Activated T-cell treated with anti-CD3 and anti-CD28 coated beads for 48 hours (primary cell): Measurements from ENCODE around the gene DAGLA.
A peak's percentile ranks its signal among the peaks of the same experiment; 100 is the strongest.

Source experiments
- DNase-seq: peaks from one replicate; pipeline ENCODE4 v3.0.0-alpha.2; 2020; ENCODE audit warnings: low read depth

The DAGLA gene

GRCh38 chr11:61779666-61780525 is 99.7 kb downstream of the DAGLA start:
- no peak for DNase-seq

- no peak for DNase-seq
These were observed 100.5 kb downstream of the DAGLA start for GRCh38 chr11:61780581-61781162.

- no peak for DNase-seq
These were observed 101.4 kb downstream of the DAGLA start for GRCh38 chr11:61781585-61781984.

- no peak for DNase-seq
These were observed 102.1 kb downstream of the DAGLA start for GRCh38 chr11:61782299-61782698.

GRCh38 chr11:61782841-61783240 is 102.7 kb downstream of the DAGLA start:
- DNase-seq, result no peak

- DNase-seq, result no peak
These were observed 103.7 kb downstream of the DAGLA start for GRCh38 chr11:61783717-61784505.

- no peak for DNase-seq
These were observed 104.3 kb downstream of the DAGLA start for GRCh38 chr11:61784506-61784805.

GRCh38 chr11:61785837-61786402 is 105.7 kb downstream of the DAGLA start:
- no peak for DNase-seq

GRCh38 chr11:61787928-61788491 is 107.8 kb downstream of the DAGLA start:
- no peak for DNase-seq

GRCh38 chr11:61791737-61792309 is 111.6 kb downstream of the DAGLA start:
- DNase-seq, result peak; percentile 38

- peak; percentile 84 for DNase-seq
These were observed 112.3 kb downstream of the DAGLA start, which contains the start of the genes FEN1 and TMEM258 for GRCh38 chr11:61792310-61793082. Gene FEN1, plus strand, starts transcription at chr11:61792911. Its CDS starts 2,451 bp downstream, at chr11:61795362. Gene TMEM258, minus strand, starts transcription at chr11:61792599. Its CDS starts 41 bp downstream, at chr11:61792558.

GRCh38 chr11:61793083-61793828 is 113.1 kb downstream of the DAGLA start:
- DNase-seq, result no peak

GRCh38 chr11:61793829-61794204 is 113.6 kb downstream of the DAGLA start:
- no peak for DNase-seq

- no peak for DNase-seq
These were observed 114.4 kb downstream of the DAGLA start for GRCh38 chr11:61794579-61794978.

- no peak for DNase-seq
These were observed 115.3 kb downstream of the DAGLA start for GRCh38 chr11:61795459-61795858.

GRCh38 chr11:61795876-61796526 is 115.8 kb downstream of the DAGLA start:
- DNase-seq, result no peak
